HepG2 (cell line): ENCODE measurements around the gene TET3. TPM values are rescaled to one million over a fixed set of nuclear protein-coding genes. Genes with fewer than 3 reads are reported as not detected.
A peak's percentile ranks its signal among the peaks of the same experiment; 100 is the strongest.

Experiments used
- KIAA2018 ChIP-seq: sonication (generic); formaldehyde crosslinking; IDR thresholded peaks from 2 replicates; pipeline ENCODE4 v1.5.0; 2020; ENCODE audit warnings: mild to moderate bottlenecking, missing genetic modification reagents, borderline replicate concordance
- ZNF574 ChIP-seq: sonication (generic); formaldehyde crosslinking; IDR thresholded peaks from 2 replicates; pipeline ENCODE4 v1.4.0; 2020; ENCODE audit warnings: missing genetic modification reagents
- polyA plus RNA-seq, 8 experiments: library from polyadenylated mRNA; depleted of rRNA in 3 of 8; stranded (reverse) in 7 of 8; unstranded in 1 of 8; fragments of >200 nt; fragmentation: Illumina TruSeq in 4 of 8; extraction: Trizol in 4 of 8; gene quantifications; 2 replicates each; pipeline versions ENCODE4 v1.2.1 to v1.2.3, GENCODE V29; 2011 to 2016; ENCODE audit warnings: low read depth in 4 of 8, missing spikeins in 1 of 8, mixed read lengths in 1 of 8; ENCODE audit not compliant: insufficient read depth in 1 of 8
- total RNA-seq, 5 experiments: library from RNA; depleted of rRNA; stranded (reverse); fragments of >200 nt; fragmentation: Illumina TruSeq; extraction: Trizol; gene quantifications; 2 replicates each; pipeline ENCODE4 v1.2.3, GENCODE V29; 2016; ENCODE audit warnings: low read depth in 1 of 5

Gene TET3
- total and polyA plus RNA-seq, 2 of the 13 experiments (the other 11 are each of a cell fraction or from before 2014, with no cell fraction given) = 4.3 to 6.8 TPM

- peak; percentile 57; the same call in 1 of the 2 replicates for TF ChIP-seq KIAA2018 (CRISPR knock-in tag)
- 0 out of 2 replicates have a peak, but pooled peaks have one; percentile 7 for TF ChIP-seq ZNF574
Observed at GRCh38 chr2:73983322-73984202, 1.1 kb upstream of the TET3 start (continued).
